Mesenchymal stem cell (in vitro differentiated cells and primary cell): ENCODE measurements around the gene BDKRB2.

Experiments
- DNase-seq: peaks from one replicate; pipeline ENCODE4 v3.0.0-alpha.2; 2013
- H2AFZ ChIP-seq: one replicate; pipeline ENCODE4 v1.6.1; 2013; ENCODE audit warnings: low read depth, mild to moderate bottlenecking, control low read depth, inconsistent platforms, low read length, moderate library complexity
- H2AK5ac ChIP-seq: 2 replicates; pipeline ENCODE4 v1.6.1; 2013; ENCODE audit warnings: low read length, moderate library complexity, mild to moderate bottlenecking, inconsistent platforms; ENCODE audit not compliant: severe bottlenecking
- H2BK120ac ChIP-seq: one replicate; pipeline ENCODE4 v1.6.1; 2013; ENCODE audit warnings: low read depth, mild to moderate bottlenecking, inconsistent platforms, low read length, moderate library complexity
- H2BK12ac ChIP-seq, 2 experiments: one replicate each; pipeline ENCODE4 v1.6.1; 2013; ENCODE audit warnings: inconsistent platforms in 2 of 2, low read length in 2 of 2, mild to moderate bottlenecking in 2 of 2, moderate library complexity in 2 of 2, control low read depth in 1 of 2
- H2BK15ac ChIP-seq: one replicate; pipeline ENCODE4 v1.6.1; 2013; ENCODE audit warnings: mild to moderate bottlenecking, low read depth, inconsistent platforms; ENCODE audit not compliant: poor library complexity, severe bottlenecking
- H2BK5ac ChIP-seq: 2 replicates; pipeline ENCODE4 v1.6.1; 2013; ENCODE audit warnings: low read depth, mild to moderate bottlenecking, low read length, control low read depth, inconsistent platforms; ENCODE audit not compliant: poor library complexity, severe bottlenecking
- H3K14ac ChIP-seq, 2 experiments: one replicate each; pipeline ENCODE4 v1.6.1; 2013; ENCODE audit warnings: inconsistent platforms in 2 of 2, low read length in 2 of 2, control low read depth in 1 of 2, mild to moderate bottlenecking in 1 of 2, moderate library complexity in 1 of 2
- H3K18ac ChIP-seq, 2 experiments: one replicate each; pipeline ENCODE4 v1.6.1; 2013; ENCODE audit warnings: inconsistent platforms in 2 of 2, low read length in 2 of 2, control low read depth in 1 of 2, low read depth in 1 of 2, mild to moderate bottlenecking in 1 of 2
- H3K23ac ChIP-seq, 2 experiments: one replicate each; pipeline ENCODE4 v1.6.1; 2013; ENCODE audit warnings: inconsistent platforms in 2 of 2, low read length in 2 of 2, mild to moderate bottlenecking in 2 of 2, moderate library complexity in 2 of 2, control low read depth in 1 of 2
- H3K27ac ChIP-seq: 2 replicates; pipeline ENCODE4 v1.5.1; 2013; ENCODE audit warnings: mild to moderate bottlenecking, moderate library complexity, low read length, control low read depth, inconsistent platforms; ENCODE audit not compliant: poor library complexity, severe bottlenecking
- H3K27me3 ChIP-seq, 2 experiments: 2 replicates each; pipeline versions ENCODE4 v1.6.1 to v1.7.0; 2013; ENCODE audit warnings: low read length in 2 of 2, mild to moderate bottlenecking in 2 of 2, moderate library complexity in 2 of 2, control low read depth in 1 of 2, inconsistent platforms in 1 of 2; ENCODE audit not compliant: control insufficient read depth in 1 of 2, insufficient read depth in 1 of 2
- H3K36me3 ChIP-seq, 2 experiments: 2 replicates each; pipeline versions ENCODE4 v1.6.1 to v1.7.0; 2013; ENCODE audit warnings: low read length in 2 of 2, control low read depth in 1 of 2, inconsistent platforms in 1 of 2, low read depth in 1 of 2, mild to moderate bottlenecking in 1 of 2; ENCODE audit not compliant: insufficient read depth in 2 of 2, control insufficient read depth in 1 of 2
- H3K4ac ChIP-seq, 2 experiments: one replicate each; pipeline ENCODE4 v1.6.1; 2013; ENCODE audit warnings: inconsistent platforms in 2 of 2, low read length in 2 of 2, mild to moderate bottlenecking in 2 of 2, moderate library complexity in 2 of 2, control low read depth in 1 of 2, low read depth in 1 of 2
- H3K4me1 ChIP-seq: 2 replicates; pipeline ENCODE4 v1.6.1; 2013; ENCODE audit warnings: low read depth, low read length, control low read depth; ENCODE audit not compliant: control insufficient read depth, insufficient read depth
- H3K4me2 ChIP-seq: 2 replicates; pipeline ENCODE4 v1.6.1; 2013; ENCODE audit warnings: low read length, mild to moderate bottlenecking, inconsistent platforms; ENCODE audit not compliant: poor library complexity, severe bottlenecking
- H3K4me3 ChIP-seq, 2 experiments: 2 replicates each; pipeline versions ENCODE4 v1.5.1 to v1.7.0; 2013; ENCODE audit warnings: low read length in 2 of 2, mild to moderate bottlenecking in 2 of 2, control low read depth in 1 of 2, low read depth in 1 of 2; ENCODE audit not compliant: insufficient read depth in 1 of 2
- H3K79me1 ChIP-seq: replicated peaks from 2 replicates; pipeline ENCODE4 v1.6.1; 2013; ENCODE audit warnings: mild to moderate bottlenecking, control low read depth, low read length, inconsistent platforms; ENCODE audit not compliant: poor library complexity, severe bottlenecking
- H3K9ac ChIP-seq: 2 replicates; pipeline ENCODE4 v1.7.0; 2013; ENCODE audit warnings: mild to moderate bottlenecking, low read length, moderate library complexity
- H3K9me3 ChIP-seq: 2 replicates; pipeline ENCODE4 v1.7.0; 2013; ENCODE audit warnings: mild to moderate bottlenecking, low read length; ENCODE audit not compliant: control insufficient read depth
- H4K8ac ChIP-seq: one replicate; pipeline ENCODE4 v1.6.1; 2013; ENCODE audit warnings: inconsistent platforms, mild to moderate bottlenecking, low read length, moderate library complexity
- H4K91ac ChIP-seq: one replicate; pipeline ENCODE4 v1.6.1; 2013; ENCODE audit warnings: mild to moderate bottlenecking, low read length, inconsistent platforms
- WGBS: methylation state at CpG from one replicate; pipeline ENCODE4 v1.1.7; 2013; ENCODE audit warnings: mixed read lengths; 5-methylcytosine and 5-hydroxymethylcytosine counted together

The BDKRB2 gene

GRCh38 chr14:96162265-96162664 lies 42.4 kb upstream of the BDKRB2 start:
- DNase-seq, result peak; percentile 33
- Histone ChIP-seq H3K4me3 (no peak overlapping the region), H4K8ac (no peak overlapping the region), H2AK5ac (no peak overlapping the region), H3K27me3 (no peaks in the 10 kb centered on the region), H3K18ac (peak overlapping the region; percentile 64 to 74), H3K27ac (no peak overlapping the region), H3K14ac (peak overlapping the region in 1 of 2 experiments; percentile 58), H2BK120ac (peak overlapping the region; percentile 8), H3K4ac (peak overlapping the region; percentile 35 to 86), H3K4me1 (peaks cover 15% of the 10 kb centered on the region), H2AFZ (peak overlapping the region; percentile 36), H4K91ac (peak overlapping the region; percentile 57), H3K36me3 (no peaks in the 10 kb centered on the region), H2BK5ac (no peak overlapping the region), H3K23ac (no peak overlapping the region), H2BK12ac (peak overlapping the region; percentile 59 to 84), H3K4me2 (no peak overlapping the region), H2BK15ac (no peak overlapping the region), H3K9me3 (no peaks in the 10 kb centered on the region), H3K9ac (no peak overlapping the region), H3K79me1 (no peaks in the 10 kb centered on the region)
- 91% methylated on average over 6 of the region's 6 CpGs for WGBS

- no peaks in the 10 kb centered on the region for H3K36me3 ChIP-seq
- no peak overlapping the region for H3K4ac ChIP-seq
- H2AFZ ChIP-seq, result peak overlapping the region; percentile 36
- no peak overlapping the region for H3K27ac ChIP-seq
- no peak overlapping the region for H2AK5ac ChIP-seq
- H2BK12ac ChIP-seq, result peak overlapping the region; percentile 23 to 59
- DNase-seq, result peak; percentile 77
- H3K9me3 ChIP-seq, result no peaks in the 10 kb centered on the region
- no peak overlapping the region for H3K9ac ChIP-seq
- peak overlapping the region; percentile 64 to 74 for H3K18ac ChIP-seq
- no peak overlapping the region for H4K8ac ChIP-seq
- H3K14ac ChIP-seq, result peak overlapping the region in 1 of 2 experiments; percentile 58
- no peak overlapping the region for H2BK15ac ChIP-seq
- no peak overlapping the region for H3K4me3 ChIP-seq
- 66% methylated on average over 4 of the region's 4 CpGs for WGBS
- H3K4me1 ChIP-seq, result peaks cover 15% of the 10 kb centered on the region
- H2BK120ac ChIP-seq, result peak overlapping the region; percentile 8
- no peak overlapping the region for H4K91ac ChIP-seq
- no peak overlapping the region for H2BK5ac ChIP-seq
- no peaks in the 10 kb centered on the region for H3K79me1 ChIP-seq
- no peaks in the 10 kb centered on the region for H3K27me3 ChIP-seq
- no peak overlapping the region for H3K23ac ChIP-seq
- no peak overlapping the region for H3K4me2 ChIP-seq
These were observed 41.9 kb upstream of the BDKRB2 start for GRCh38 chr14:96162741-96163140.

- no peak overlapping the region for H3K18ac ChIP-seq
- H2BK120ac ChIP-seq, result no peak overlapping the region
- H3K27ac ChIP-seq, result no peak overlapping the region
- peak; percentile 72 for DNase-seq
- H3K36me3 ChIP-seq, result no peaks in the 10 kb centered on the region
- H4K91ac ChIP-seq, result no peak overlapping the region
- H3K4me1 ChIP-seq, result peaks cover 14% of the 10 kb centered on the region
- H3K4ac ChIP-seq, result peak overlapping the region in 1 of 2 experiments; percentile 13
- H2BK15ac ChIP-seq, result no peak overlapping the region
- H2AK5ac ChIP-seq, result no peak overlapping the region
- no peak overlapping the region for H2BK5ac ChIP-seq
- 50% methylated on average over 2 of the region's 5 CpGs for WGBS
- no peaks in the 10 kb centered on the region for H3K79me1 ChIP-seq
- H3K9ac ChIP-seq, result no peak overlapping the region
- no peak overlapping the region for H4K8ac ChIP-seq
- H3K4me2 ChIP-seq, result no peak overlapping the region
- H3K4me3 ChIP-seq, result no peak overlapping the region
- peaks cover 0 to 3% of the 10 kb centered on the region in 2 experiments for H3K27me3 ChIP-seq
- no peak overlapping the region for H2AFZ ChIP-seq
- no peak overlapping the region for H3K14ac ChIP-seq
- H2BK12ac ChIP-seq, result peak overlapping the region; percentile 27 to 28
- no peaks in the 10 kb centered on the region for H3K9me3 ChIP-seq
- H3K23ac ChIP-seq, result no peak overlapping the region
These were observed 39.7 kb upstream of the BDKRB2 start for GRCh38 chr14:96164861-96165490.

- Histone ChIP-seq H2BK15ac (peak overlapping the region; percentile 67), H3K4me3 (no peak overlapping the region), H4K91ac (peak overlapping the region; percentile 80), H3K18ac (peak overlapping the region; percentile 37 to 45), H2BK5ac (no peak overlapping the region), H3K23ac (no peak overlapping the region), H3K79me1 (no peaks in the 10 kb centered on the region), H2BK120ac (peak overlapping the region; percentile 24), H3K9ac (no peak overlapping the region), H3K27ac (no peak overlapping the region), H2BK12ac (peak overlapping the region; percentile 45 to 61), H3K27me3 (peaks cover 0 to 3% of the 10 kb centered on the region in 2 experiments), H3K4me2 (no peak overlapping the region), H3K9me3 (no peaks in the 10 kb centered on the region), H2AK5ac (no peak overlapping the region), H3K14ac (peak overlapping the region in 1 of 2 experiments; percentile 73), H3K4ac (peak overlapping the region; percentile 50 to 54), H4K8ac (peak overlapping the region; percentile 56), H2AFZ (no peak overlapping the region), H3K4me1 (peaks cover 11% of the 10 kb centered on the region), H3K36me3 (no peaks in the 10 kb centered on the region)
- WGBS, result 79% methylated on average over 9 of the region's 12 CpGs
- DNase-seq, result no peak
These were observed 38.9 kb upstream of the BDKRB2 start for GRCh38 chr14:96165493-96166436.
